ENCODE data around the gene STAT5B. TPM values are rescaled to one million over a fixed set of nuclear protein-coding genes. Genes with fewer than 3 reads are reported as not detected.

Gene STAT5B
- total and polyA plus RNA-seq, 2 of the 13 experiments (the other 11 are each of a cell fraction or from before 2014, with no cell fraction given), result 21.0 to 42.8 TPM

GRCh38 chr17:42312285-42313130, 36.3 kb upstream of the STAT5B start (continued):
- peak; percentile 83 for TF ChIP-seq SALL1 (CRISPR knock-in tag; IDR thresholded peaks at IDR 0.05)
- peak; percentile 82 for TF ChIP-seq ZNF609 (CRISPR knock-in tag; IDR thresholded peaks at IDR 0.05; ENCODE audit: borderline replicate concordance)
- TF ChIP-seq ZNF253 (CRISPR knock-in tag; IDR thresholded peaks at IDR 0.05; ENCODE audit: borderline replicate concordance), result no peak
- TF ChIP-seq RBM39 (IDR thresholded peaks at IDR 0.05; ENCODE audit: low read depth, low read length, poor library complexity, severe bottlenecking), result peak; percentile 80
- peak; percentile 22; the same call in 1 of the 2 replicates for TF ChIP-seq ZNF12 (CRISPR knock-in tag; IDR thresholded peaks at IDR 0.05)
- TF ChIP-seq ZNF510 (CRISPR knock-in tag; IDR thresholded peaks at IDR 0.05; ENCODE audit: low read depth), result 0 out of 2 replicates have a peak, but pooled peaks have one; percentile 51
- 0 out of 2 replicates have a peak, but pooled peaks have one; percentile 39 for TF ChIP-seq ZNF646 (CRISPR knock-in tag; IDR thresholded peaks at IDR 0.05)
- peak; percentile 80; the same call in 1 of the 2 replicates for TF ChIP-seq ZNF776 (CRISPR knock-in tag; IDR thresholded peaks at IDR 0.05)
- TF ChIP-seq ZNF549 (CRISPR knock-in tag; IDR thresholded peaks at IDR 0.05), result no peak
- peak; percentile 33 for TF ChIP-seq ZEB1 (IDR thresholded peaks at IDR 0.05; ENCODE audit: insufficient replicate concordance, low read depth)
- TF ChIP-seq ZNF207 (IDR thresholded peaks at IDR 0.05; ENCODE audit: borderline replicate concordance), result no peak
- TF ChIP-seq NFATC3 (CRISPR knock-in tag; IDR thresholded peaks at IDR 0.05), result no peak
- no peak for TF ChIP-seq SIX4 (CRISPR knock-in tag; IDR thresholded peaks at IDR 0.05)
- peak; percentile 79; the same call in 1 of the 2 replicates for TF ChIP-seq ZBTB38 (CRISPR knock-in tag; IDR thresholded peaks at IDR 0.05)
- peak; percentile 42; the same call in 1 of the 2 replicates for TF ChIP-seq DRAP1 (CRISPR knock-in tag; IDR thresholded peaks at IDR 0.05)
- no peak for TF ChIP-seq HMG20A (CRISPR knock-in tag; IDR thresholded peaks at IDR 0.05; ENCODE audit: borderline replicate concordance)
- TF ChIP-seq ZNF839 (CRISPR knock-in tag; IDR thresholded peaks at IDR 0.05; ENCODE audit: borderline replicate concordance), result peak; percentile 31; the same call in 1 of the 2 replicates
